PC-9 (cell line): Measurements from ENCODE around the gene CEP112. TPM values are rescaled to one million over a fixed set of nuclear protein-coding genes. Genes with fewer than 3 reads are reported as not detected.

Source experiments
- BruUV-seq: library from RNA; stranded (reverse); fragments of 400-500 nt; replicated peaks from 2 replicates; lab custom pipeline; 2021; lab: Mats Ljungman, UMichigan
- CTCF ChIA-PET: fragments of 300-600 bp; sonication (Branson Sonifier 250); formaldehyde crosslinking; loops from one replicate; lab custom pipeline; 2022; ENCODE audit warnings: antibody characterized with exemption; lab: Charles Lee
- POLR2A ChIA-PET: fragments of 300-600 bp; sonication (Branson Sonifier 250); formaldehyde crosslinking; loops from one replicate; lab custom pipeline; 2022; ENCODE audit warnings: antibody characterized with exemption; ENCODE audit not compliant: unreplicated experiment; lab: Charles Lee
- DNase-seq, 2 experiments: peaks; one replicate each; pipeline versions ENCODE4 v3.0.0 to v3.0.0-alpha.2; 2015 to 2022; ENCODE audit warnings: mixed read lengths in 1 of 2
- H2AFZ ChIP-seq: fragments of 200-600 bp; sonication (generic); 2 replicates; pipeline ENCODE4 v1.8.1; 2017; ENCODE audit warnings: antibody characterized with exemption
- H3F3A ChIP-seq: fragments of 200-600 bp; sonication (generic); 2 replicates; pipeline ENCODE4 v1.8.1; 2017; ENCODE audit warnings: antibody characterized with exemption, mild to moderate bottlenecking, low read depth; ENCODE audit not compliant: insufficient read depth
- H3K27ac ChIP-seq: fragments of 200-600 bp; sonication (generic); 2 replicates; pipeline ENCODE4 v1.6.1; 2016; ENCODE audit warnings: mixed run types
- H3K27me3 ChIP-seq: fragments of 200-600 bp; sonication (generic); 2 replicates; pipeline ENCODE4 v1.6.1; 2016; ENCODE audit warnings: low read depth, mixed run types; ENCODE audit not compliant: insufficient read depth
- H3K36me3 ChIP-seq: fragments of 200-600 bp; sonication (generic); 2 replicates; pipeline ENCODE4 v1.6.1; 2016; ENCODE audit warnings: low read depth, mixed run types
- H3K4me1 ChIP-seq: fragments of 200-600 bp; sonication (generic); replicated peaks from 2 replicates; pipeline ENCODE4 v1.6.1; 2016; ENCODE audit warnings: mixed run types; ENCODE audit not compliant: insufficient read depth
- H3K4me2 ChIP-seq: fragments of 200-600 bp; sonication (generic); 2 replicates; pipeline ENCODE4 v1.6.1; 2017; ENCODE audit warnings: mixed run types
- H3K4me3 ChIP-seq: fragments of 200-600 bp; sonication (generic); 2 replicates; pipeline ENCODE4 v1.6.1; 2016; ENCODE audit warnings: mixed run types
- H3K79me2 ChIP-seq: fragments of 200-600 bp; sonication (generic); 2 replicates; pipeline ENCODE4 v1.6.1; 2017; ENCODE audit warnings: low read depth, mixed run types
- H3K9me2 ChIP-seq: fragments of 200-600 bp; sonication (generic); 2 replicates; pipeline ENCODE4 v1.8.1; 2017; ENCODE audit warnings: mild to moderate bottlenecking; ENCODE audit not compliant: insufficient read depth
- H3K9me3 ChIP-seq: fragments of 200-600 bp; sonication (generic); 2 replicates; pipeline ENCODE4 v1.8.1; 2016; ENCODE audit warnings: low read depth; ENCODE audit not compliant: insufficient read depth
- H4K20me1 ChIP-seq: fragments of 200-600 bp; sonication (generic); 2 replicates; pipeline ENCODE4 v1.8.1; 2017; ENCODE audit not compliant: insufficient read depth
- EZH2 ChIP-seq: fragments of 200-600 bp; sonication (generic); IDR thresholded peaks from 2 replicates; pipeline ENCODE4 v1.8.0; 2017; ENCODE audit warnings: antibody characterized with exemption, low read depth
- intact Hi-C: fragments of 100-400 bp; cut with micrococcal nuclease; formaldehyde crosslinking; loops from one replicate; pipeline ENCODE4 v1.10.0; 2022; ENCODE audit not compliant: unreplicated experiment
- total RNA-seq: library from RNA; stranded (reverse); gene quantifications from 2 replicates; pipeline ENCODE4 v1.2.3, GENCODE V29; 2021
- TF ChIP-seq, protein P1 (sequence below): fragments of 200-600 bp; sonication (generic); conservative IDR thresholded peaks from 2 replicates; pipeline ENCODE4 v1.6.1; 2017; ENCODE audit warnings: mixed run types, antibody characterized with exemption, mild to moderate bottlenecking, moderate library complexity

Gene CEP112
- total RNA-seq, 1 experiment from 2014 or later: 4.3 TPM

DNA sequence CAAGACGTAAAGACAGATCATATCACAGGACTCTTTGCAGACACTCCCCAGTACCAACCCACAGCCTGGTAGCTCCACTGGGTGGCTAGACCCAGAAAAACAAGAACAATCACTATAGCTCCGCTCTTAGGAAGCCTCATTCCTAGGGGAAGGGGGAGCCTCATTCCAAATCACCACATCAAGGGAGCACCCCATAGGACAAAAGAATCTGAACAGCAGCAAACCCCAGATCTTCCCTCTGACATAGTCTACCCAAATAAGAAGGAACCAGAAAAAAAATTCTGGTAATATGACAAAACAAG, 237.8 kb downstream of the CEP112 start:
- Histone ChIP-seq H3K9me3 (peaks cover 3% of the 10 kb centered on the region), H2AFZ (no peak overlapping the region), H3K4me1 (no peaks in the 10 kb centered on the region), H3K4me2 (no peak overlapping the region), H3K9me2 (no peaks in the 10 kb centered on the region), H3K79me2 (no peaks in the 10 kb centered on the region), H3K27me3 (no peaks in the 10 kb centered on the region), H3F3A (no peaks in the 10 kb centered on the region), H3K27ac (no peak overlapping the region), H3K4me3 (no peak overlapping the region), H3K36me3 (no peaks in the 10 kb centered on the region), H4K20me1 (no peaks in the 10 kb centered on the region)
- intact Hi-C loops: no loop called here
- ChIA-PET CTCF (no interaction called here), POLR2A (no interaction called here)
- BruUV-seq: no TSS peak
- TF ChIP-seq, protein P1, sequence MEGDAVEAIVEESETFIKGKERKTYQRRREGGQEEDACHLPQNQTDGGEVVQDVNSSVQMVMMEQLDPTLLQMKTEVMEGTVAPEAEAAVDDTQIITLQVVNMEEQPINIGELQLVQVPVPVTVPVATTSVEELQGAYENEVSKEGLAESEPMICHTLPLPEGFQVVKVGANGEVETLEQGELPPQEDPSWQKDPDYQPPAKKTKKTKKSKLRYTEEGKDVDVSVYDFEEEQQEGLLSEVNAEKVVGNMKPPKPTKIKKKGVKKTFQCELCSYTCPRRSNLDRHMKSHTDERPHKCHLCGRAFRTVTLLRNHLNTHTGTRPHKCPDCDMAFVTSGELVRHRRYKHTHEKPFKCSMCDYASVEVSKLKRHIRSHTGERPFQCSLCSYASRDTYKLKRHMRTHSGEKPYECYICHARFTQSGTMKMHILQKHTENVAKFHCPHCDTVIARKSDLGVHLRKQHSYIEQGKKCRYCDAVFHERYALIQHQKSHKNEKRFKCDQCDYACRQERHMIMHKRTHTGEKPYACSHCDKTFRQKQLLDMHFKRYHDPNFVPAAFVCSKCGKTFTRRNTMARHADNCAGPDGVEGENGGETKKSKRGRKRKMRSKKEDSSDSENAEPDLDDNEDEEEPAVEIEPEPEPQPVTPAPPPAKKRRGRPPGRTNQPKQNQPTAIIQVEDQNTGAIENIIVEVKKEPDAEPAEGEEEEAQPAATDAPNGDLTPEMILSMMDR: no peak
- no peak for DNase-seq

GRCh38 chr17:65953316-65954147, 238.4 kb downstream of the CEP112 start:
- no peak overlapping the region; the same call in 1 of the 2 replicates for H2AFZ ChIP-seq
- H3K36me3 ChIP-seq: no peaks in the 10 kb centered on the region
- no peak for TF ChIP-seq EZH2
- TF ChIP-seq, protein P1: no peak
- H3K27me3 ChIP-seq: no peaks in the 10 kb centered on the region
- intact Hi-C loops: no loop called here
- POLR2A ChIA-PET: no interaction called here
- CTCF ChIA-PET: no interaction called here
- no peak overlapping the region for H3K27ac ChIP-seq
- no peaks in the 10 kb centered on the region for H4K20me1 ChIP-seq
- no peaks in the 10 kb centered on the region for H3F3A ChIP-seq
- DNase-seq: no peak
- no peaks in the 10 kb centered on the region for H3K79me2 ChIP-seq
- no peak overlapping the region for H3K4me3 ChIP-seq
- no peak overlapping the region for H3K4me2 ChIP-seq
- H3K9me2 ChIP-seq: no peaks in the 10 kb centered on the region
- H3K4me1 ChIP-seq: no peaks in the 10 kb centered on the region
- peaks cover 3% of the 10 kb centered on the region for H3K9me3 ChIP-seq
- no TSS peak for BruUV-seq

DNA sequence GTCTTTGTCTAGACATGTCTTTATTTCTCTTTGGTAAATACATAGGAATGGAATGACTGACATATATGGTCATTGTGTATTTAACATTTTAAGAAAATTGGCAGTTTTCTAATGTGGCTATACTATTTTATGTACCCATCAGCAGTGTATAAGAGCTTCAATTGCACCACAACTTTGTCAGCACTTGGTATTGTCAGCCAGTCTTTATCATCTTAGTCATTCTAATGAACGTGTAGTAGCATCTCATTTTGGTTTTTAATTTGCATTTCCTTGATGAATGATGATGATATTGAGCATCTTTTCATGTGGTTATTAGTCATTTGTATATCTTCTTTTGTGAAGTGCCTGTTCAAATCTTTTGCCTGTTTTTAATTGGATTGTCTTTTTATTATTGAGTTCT, 239.3 kb downstream of the CEP112 start:
- no peak for DNase-seq
- H3K27ac ChIP-seq: no peak overlapping the region
- H3K9me3 ChIP-seq: no peaks in the 10 kb centered on the region; the same call in 1 of the 2 replicates
- H3K4me2 ChIP-seq: no peak overlapping the region
- H3K36me3 ChIP-seq: no peaks in the 10 kb centered on the region
- no TSS peak for BruUV-seq
- ChIA-PET CTCF (no interaction called here), POLR2A (no interaction called here)
- TF ChIP-seq, protein P1: no peak
- no peak for TF ChIP-seq EZH2
- no peaks in the 10 kb centered on the region for H3K79me2 ChIP-seq
- H3K4me1 ChIP-seq: no peaks in the 10 kb centered on the region
- no peaks in the 10 kb centered on the region for H3K27me3 ChIP-seq
- no peak overlapping the region for H3K4me3 ChIP-seq
- no peaks in the 10 kb centered on the region for H3K9me2 ChIP-seq
- H2AFZ ChIP-seq: no peak overlapping the region
- H4K20me1 ChIP-seq: no peaks in the 10 kb centered on the region
- intact Hi-C loops: no loop called here
- no peaks in the 10 kb centered on the region for H3F3A ChIP-seq
